ENCODE measurements around the gene DENND6B. TPM values are rescaled to one million over a fixed set of nuclear protein-coding genes. Genes with fewer than 3 reads are reported as not detected.

The DENND6B gene
- total RNA-seq, 1 donor from 2014 or later: 1.2 TPM

- DNase-seq: no peak
- intact Hi-C loops (cut with micrococcal nuclease): no loop called here
- TF ChIP-seq CTCF (IDR thresholded peaks at IDR 0.05; ENCODE audit: borderline replicate concordance): no peak
- Histone ChIP-seq H3K27me3 (ENCODE audit: low read depth) (no peaks in the 10 kb centered on the region), H3K4me1 (peaks cover 55% of the 10 kb centered on the region), H3K4me3 (no peak overlapping the region), H3K9me3 (replicated peaks) (no peaks in the 10 kb centered on the region), H3K27ac (replicated peaks) (peak overlapping the region; percentile 91), H3K36me3 (no peaks in the 10 kb centered on the region)
These were observed 16.6 kb downstream of the DENND6B start for GRCh38 chr22:50310031-50310722.

GRCh38 chr22:50309601-50309991 is 17.2 kb downstream of the DENND6B start:
- intact Hi-C loops (cut with micrococcal nuclease): no loop called here
- no peak for TF ChIP-seq CTCF (IDR thresholded peaks at IDR 0.05; ENCODE audit: borderline replicate concordance)
- Histone ChIP-seq H3K4me1 (peaks cover 57% of the 10 kb centered on the region), H3K4me3 (no peak overlapping the region), H3K27me3 (ENCODE audit: low read depth) (no peaks in the 10 kb centered on the region), H3K27ac (replicated peaks) (peak overlapping the region; percentile 91), H3K36me3 (no peaks in the 10 kb centered on the region), H3K9me3 (replicated peaks) (no peaks in the 10 kb centered on the region)
- DNase-seq: no peak

- intact Hi-C loops (cut with micrococcal nuclease): no loop called here
These were observed 17.7 kb downstream of the DENND6B start for GRCh38 chr22:50308986-50309600.

GRCh38 chr22:50308597-50308935 is 18.2 kb downstream of the DENND6B start:
- Histone ChIP-seq H3K4me1 (peaks cover 59% of the 10 kb centered on the region), H3K9me3 (replicated peaks) (no peaks in the 10 kb centered on the region), H3K27ac (replicated peaks) (peak overlapping the region; percentile 91), H3K4me3 (peak overlapping the region; percentile 43), H3K27me3 (ENCODE audit: low read depth) (no peaks in the 10 kb centered on the region), H3K36me3 (no peaks in the 10 kb centered on the region)
- TF ChIP-seq CTCF (IDR thresholded peaks at IDR 0.05; ENCODE audit: borderline replicate concordance): no peak
- intact Hi-C loops (cut with micrococcal nuclease): no loop called here
- DNase-seq: peak; percentile 92

More at GRCh38 chr22:50308986-50309600, 17.7 kb downstream of the DENND6B start:
- Histone ChIP-seq H3K9me3 (replicated peaks) (no peaks in the 10 kb centered on the region), H3K4me1 (peaks cover 57% of the 10 kb centered on the region), H3K27me3 (ENCODE audit: low read depth) (no peaks in the 10 kb centered on the region), H3K4me3 (no peak overlapping the region), H3K27ac (replicated peaks) (peak overlapping the region; percentile 91), H3K36me3 (no peaks in the 10 kb centered on the region)
- no peak for TF ChIP-seq CTCF (IDR thresholded peaks at IDR 0.05; ENCODE audit: borderline replicate concordance)
- DNase-seq: no peak

GRCh38 chr22:50307890-50308596 is 18.8 kb downstream of the DENND6B start:
- intact Hi-C loops (cut with micrococcal nuclease): no loop called here
- Histone ChIP-seq H3K27ac (replicated peaks) (peak overlapping the region; percentile 91), H3K4me1 (peaks cover 64% of the 10 kb centered on the region), H3K27me3 (ENCODE audit: low read depth) (no peaks in the 10 kb centered on the region), H3K9me3 (replicated peaks) (no peaks in the 10 kb centered on the region), H3K4me3 (peak overlapping the region; percentile 43), H3K36me3 (no peaks in the 10 kb centered on the region)
- no peak for DNase-seq
- TF ChIP-seq CTCF (IDR thresholded peaks at IDR 0.05; ENCODE audit: borderline replicate concordance): no peak

Measured in left ventricle myocardium inferior (tissue), 1 donor.